HepG2 (cell line): ENCODE data around the gene C1QBP. TPM values are rescaled to one million over a fixed set of nuclear protein-coding genes. Genes with fewer than 3 reads are reported as not detected.

Source experiments
- ATAC-seq: fragments of 200-7000 bp; cut with Tn5 transposase; 3 replicates; pipeline ENCODE4 v1.9.1; 2020; ENCODE audit warnings: mild to moderate bottlenecking, moderate library complexity
- BruUV-seq: library from RNA; stranded (reverse); fragments of 400-500 nt; replicated peaks from 2 replicates; lab custom pipeline; 2021; lab: Mats Ljungman, UMichigan
- CTCF ChIA-PET: fragments of 300-600 bp; formaldehyde crosslinking; extraction: SDS; loops from one replicate; lab custom pipeline; 2021; ENCODE audit warnings: low total read pairs, inconsistent platforms, low intra/inter-chr PET ratio; lab: Yijun Ruan, JAX
- POLR2A ChIA-PET: fragments of 350-600 bp; sonication (Branson Sonifier 250); formaldehyde crosslinking; loops from one replicate; lab custom pipeline; 2020; ENCODE audit warnings: antibody characterized with exemption, inconsistent platforms; lab: Yijun Ruan, JAX
- DNase-seq: peaks from one replicate; pipeline ENCODE4 v3.0.0-alpha.2; 2015; ENCODE audit warnings: low spot score
- FAIRE-seq: peaks from 3 replicates; lab custom pipeline; 2011; peaks lifted over from hg19 to GRCh38; lab: Jason Lieb, UNC
- H2AFZ ChIP-seq: one replicate; pipeline ENCODE4 v1.6.1; 2011; ENCODE audit warnings: low read length, inconsistent platforms
- H3K27ac ChIP-seq: fragments of 300-600 bp; 3 replicates; pipeline ENCODE4 v1.8.0; 2011; ENCODE audit warnings: mixed run types, mild to moderate bottlenecking, mixed read lengths, low read length, inconsistent platforms; ENCODE audit not compliant: insufficient read depth; ENCODE audit errors: extremely low read length
- H3K27me3 ChIP-seq, 2 experiments: fragments of 200-600 bp in 1 of 2; 2 replicates in 1 of 2; 3 replicates in 1 of 2; pipeline versions ENCODE4 v1.6.0 to v1.8.0; 2011; ENCODE audit warnings: low read length in 2 of 2, mild to moderate bottlenecking in 2 of 2, moderate library complexity in 2 of 2, inconsistent platforms in 1 of 2; ENCODE audit not compliant: insufficient read depth in 2 of 2, control insufficient read depth in 1 of 2
- H3K36me3 ChIP-seq, 2 experiments: fragments of 200-600 bp in 1 of 2; replicated peaks in 1 of 2; 2 replicates in 1 of 2; 3 replicates in 1 of 2; pipeline versions ENCODE4 v1.5.1 to v1.8.0; 2011; ENCODE audit warnings: low read length in 2 of 2, inconsistent platforms in 1 of 2; ENCODE audit not compliant: insufficient read depth in 2 of 2, control insufficient read depth in 1 of 2
- H3K4me1 ChIP-seq: 2 replicates; pipeline ENCODE4 v1.5.1; 2012; ENCODE audit warnings: low read length, inconsistent platforms; ENCODE audit not compliant: insufficient read depth
- H3K4me2 ChIP-seq: 2 replicates; pipeline ENCODE4 v1.6.0; 2011; ENCODE audit warnings: low read depth, low read length, inconsistent platforms
- H3K4me3 ChIP-seq, 3 experiments: fragments of 200-600 bp in 1 of 3; sonication (generic), shearing (Covaris generic) in 1 of 3; replicated peaks in 1 of 3; 2 replicates each; pipeline ENCODE4 v1.5.1; 2011 to 2016; ENCODE audit warnings: low read length in 3 of 3, inconsistent platforms in 2 of 3, low read depth in 2 of 3, mild to moderate bottlenecking in 2 of 3, control low read depth in 1 of 3, mixed read lengths in 1 of 3; ENCODE audit not compliant: insufficient read depth in 1 of 3
- H3K79me2 ChIP-seq: one replicate; pipeline ENCODE4 v1.6.1; 2011; ENCODE audit warnings: low read length, inconsistent platforms; ENCODE audit not compliant: insufficient read depth
- H3K9ac ChIP-seq: 2 replicates; pipeline ENCODE4 v1.6.0; 2011; ENCODE audit warnings: mild to moderate bottlenecking, low read depth, low read length, inconsistent platforms; ENCODE audit not compliant: insufficient read depth
- H3K9me3 ChIP-seq: 2 replicates; pipeline ENCODE4 v1.5.1; 2012; ENCODE audit warnings: mild to moderate bottlenecking, low read length
- H4K20me1 ChIP-seq: 2 replicates; pipeline ENCODE4 v1.6.0; 2011; ENCODE audit warnings: inconsistent platforms, mild to moderate bottlenecking, low read length, moderate library complexity; ENCODE audit not compliant: insufficient read depth
- HMG20A ChIP-seq: IDR thresholded peaks from 2 replicates; pipeline ENCODE4 v1.6.1; 2016; ENCODE audit warnings: borderline replicate concordance
- KDM1A ChIP-seq: IDR thresholded peaks from 2 replicates; pipeline ENCODE4 v1.6.1; 2016; ENCODE audit warnings: missing compliant biosample characterization
- KDM3A ChIP-seq: IDR thresholded peaks from 2 replicates; pipeline ENCODE4 v1.6.1; 2018; ENCODE audit warnings: low read depth, missing compliant biosample characterization
- MIER2 ChIP-seq: IDR thresholded peaks from 2 replicates; pipeline ENCODE4 v1.6.1; 2016; ENCODE audit warnings: missing biosample characterization, missing genetic modification reagents
- NBN ChIP-seq: fragments of 450-650 bp; conservative IDR thresholded peaks from 2 replicates; pipeline ENCODE4 v1.6.1; 2017
- PTBP1 ChIP-seq: fragments of 200-400 bp; formaldehyde crosslinking; IDR thresholded peaks from 2 replicates; pipeline ENCODE4 v1.6.1; 2018; ENCODE audit warnings: low read length, low read depth; ENCODE audit not compliant: poor library complexity, severe bottlenecking
- SAFB2 ChIP-seq: sonication (generic); formaldehyde crosslinking; IDR thresholded peaks from 2 replicates; pipeline ENCODE4 v1.5.1; 2020; ENCODE audit warnings: missing genetic modification reagents, low read depth, mild to moderate bottlenecking, borderline replicate concordance
- SP1 ChIP-seq, 2 experiments: fragments of 450-650 bp in 1 of 2; sonication (generic) in 1 of 2; formaldehyde crosslinking in 1 of 2; IDR thresholded peaks; 2 replicates each; pipeline versions ENCODE4 v1.4.0 to v1.6.1; 2016 to 2020; ENCODE audit warnings: missing genetic modification reagents in 1 of 2
- ZFYVE20 ChIP-seq: sonication (generic); formaldehyde crosslinking; IDR thresholded peaks from 2 replicates; pipeline ENCODE4 v1.8.0; 2023; ENCODE audit warnings: low read depth, mild to moderate bottlenecking, moderate library complexity, missing genetic modification reagents, borderline replicate concordance
- ZNF124 ChIP-seq: sonication (generic); formaldehyde crosslinking; IDR thresholded peaks from 2 replicates; pipeline ENCODE4 v1.4.0; 2020; ENCODE audit warnings: missing genetic modification reagents
- ZNF205 ChIP-seq: IDR thresholded peaks from 2 replicates; pipeline ENCODE4 v1.6.1; 2018; ENCODE audit warnings: missing biosample characterization, missing genetic modification reagents
- ZSCAN29 ChIP-seq: sonication (generic); formaldehyde crosslinking; conservative IDR thresholded peaks from 2 replicates; pipeline ENCODE4 v1.4.0; 2020; ENCODE audit warnings: mild to moderate bottlenecking, missing genetic modification reagents
- WGBS: methylation state at CpG from one replicate; pipeline ENCODE4 v1.1.6; 2017; ENCODE audit warnings: low lambda C conversion rate; 5-methylcytosine and 5-hydroxymethylcytosine counted together
- in situ Hi-C: cut with HindIII; loops from 2 replicates; pipeline ENCODE4 v1.10.0; 2017; ENCODE audit warnings: low pct_unique_long_range_greater_than_20kb; ENCODE audit not compliant: extremely low pct_ligation_motif_present
- intact Hi-C: fragments of 100-400 bp; cut with micrococcal nuclease; formaldehyde crosslinking; loops from one replicate; pipeline ENCODE4 v1.10.0; 2022; ENCODE audit not compliant: unreplicated experiment
- polyA plus RNA-seq, 8 experiments: library from polyadenylated mRNA; depleted of rRNA in 3 of 8; stranded (reverse) in 7 of 8; unstranded in 1 of 8; fragments of >200 nt; fragmentation: Illumina TruSeq in 4 of 8; extraction: Trizol in 4 of 8; gene quantifications; 2 replicates each; pipeline versions ENCODE4 v1.2.1 to v1.2.3, GENCODE V29; 2011 to 2016; ENCODE audit warnings: low read depth in 4 of 8, missing spikeins in 1 of 8, mixed read lengths in 1 of 8; ENCODE audit not compliant: insufficient read depth in 1 of 8
- total RNA-seq, 5 experiments: library from RNA; depleted of rRNA; stranded (reverse); fragments of >200 nt; fragmentation: Illumina TruSeq; extraction: Trizol; gene quantifications; 2 replicates each; pipeline ENCODE4 v1.2.3, GENCODE V29; 2016; ENCODE audit warnings: low read depth in 1 of 5
- TF ChIP-seq, protein P1 (sequence below): sonication (generic); formaldehyde crosslinking; IDR thresholded peaks from 2 replicates; pipeline ENCODE4 v1.5.0; 2020; ENCODE audit warnings: missing genetic modification reagents
- TF ChIP-seq, protein P2 (sequence below): sonication (generic); formaldehyde crosslinking; IDR thresholded peaks from 2 replicates; pipeline ENCODE4 v1.8.1; 2023; ENCODE audit warnings: mild to moderate bottlenecking, moderate library complexity, missing genetic modification reagents
- TF ChIP-seq, protein P3 (sequence below): sonication (generic); formaldehyde crosslinking; IDR thresholded peaks from 2 replicates; pipeline ENCODE4 v1.8.0; 2023; ENCODE audit warnings: mild to moderate bottlenecking, missing genetic modification reagents
- TF ChIP-seq, protein P4 (sequence below): sonication (generic); formaldehyde crosslinking; IDR thresholded peaks from 2 replicates; pipeline ENCODE4 v1.4.0; 2020; ENCODE audit warnings: low read depth, mild to moderate bottlenecking, missing genetic modification reagents
- TF ChIP-seq, protein P5 (sequence below): IDR thresholded peaks from 2 replicates; pipeline ENCODE4 v1.6.1; 2016; ENCODE audit warnings: missing compliant biosample characterization, missing genetic modification reagents, borderline replicate concordance

Gene C1QBP
- total and polyA plus RNA-seq, 2 of the 13 experiments (the other 11 are each of a cell fraction or from before 2014, with no cell fraction given), result 219 to 680 TPM

DNA sequence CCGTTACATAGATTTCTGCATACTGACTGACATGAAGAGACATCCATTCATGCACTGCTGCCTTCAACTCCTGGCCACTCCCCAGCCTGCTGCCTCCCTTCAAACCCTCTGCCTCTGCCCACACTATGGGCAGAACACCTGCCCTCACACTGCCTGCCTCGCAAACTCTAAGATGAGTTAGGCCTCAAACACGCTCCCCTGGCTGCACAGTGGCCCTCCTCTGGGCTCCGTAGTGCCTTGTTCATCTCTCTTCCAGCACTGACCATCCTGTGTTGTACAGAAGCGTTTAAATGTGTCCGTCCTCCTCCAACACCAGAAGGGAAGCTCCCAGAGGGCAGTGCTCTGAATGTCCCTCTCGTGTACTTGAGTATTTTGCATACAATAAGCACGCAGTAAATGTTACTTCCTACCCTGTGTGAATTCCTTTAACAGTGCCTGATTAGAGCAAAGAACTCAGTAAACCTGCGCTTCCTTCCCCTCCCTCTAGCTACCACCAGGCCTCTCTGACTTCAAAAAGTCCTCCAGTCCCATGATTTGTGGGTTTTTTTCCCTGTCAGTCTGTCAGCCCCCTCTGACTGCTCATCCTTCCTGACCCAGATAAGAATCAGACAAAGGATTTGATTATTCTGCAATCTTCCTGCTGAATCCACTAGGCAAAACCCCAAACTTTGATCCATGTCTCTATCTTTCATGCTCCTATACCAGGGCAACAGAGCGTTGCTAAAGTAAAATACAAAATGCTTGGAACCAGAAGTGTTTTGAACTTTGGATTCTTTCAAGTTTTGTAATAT lies 26.0 kb upstream of the C1QBP start (continued):
- TF ChIP-seq, protein P1, sequence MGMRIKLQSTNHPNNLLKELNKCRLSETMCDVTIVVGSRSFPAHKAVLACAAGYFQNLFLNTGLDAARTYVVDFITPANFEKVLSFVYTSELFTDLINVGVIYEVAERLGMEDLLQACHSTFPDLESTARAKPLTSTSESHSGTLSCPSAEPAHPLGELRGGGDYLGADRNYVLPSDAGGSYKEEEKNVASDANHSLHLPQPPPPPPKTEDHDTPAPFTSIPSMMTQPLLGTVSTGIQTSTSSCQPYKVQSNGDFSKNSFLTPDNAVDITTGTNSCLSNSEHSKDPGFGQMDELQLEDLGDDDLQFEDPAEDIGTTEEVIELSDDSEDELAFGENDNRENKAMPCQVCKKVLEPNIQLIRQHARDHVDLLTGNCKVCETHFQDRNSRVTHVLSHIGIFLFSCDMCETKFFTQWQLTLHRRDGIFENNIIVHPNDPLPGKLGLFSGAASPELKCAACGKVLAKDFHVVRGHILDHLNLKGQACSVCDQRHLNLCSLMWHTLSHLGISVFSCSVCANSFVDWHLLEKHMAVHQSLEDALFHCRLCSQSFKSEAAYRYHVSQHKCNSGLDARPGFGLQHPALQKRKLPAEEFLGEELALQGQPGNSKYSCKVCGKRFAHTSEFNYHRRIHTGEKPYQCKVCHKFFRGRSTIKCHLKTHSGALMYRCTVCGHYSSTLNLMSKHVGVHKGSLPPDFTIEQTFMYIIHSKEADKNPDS (CRISPR knock-in tag), result peak; percentile 62; the same call in 1 of the 2 replicates
- TF ChIP-seq, protein P2, sequence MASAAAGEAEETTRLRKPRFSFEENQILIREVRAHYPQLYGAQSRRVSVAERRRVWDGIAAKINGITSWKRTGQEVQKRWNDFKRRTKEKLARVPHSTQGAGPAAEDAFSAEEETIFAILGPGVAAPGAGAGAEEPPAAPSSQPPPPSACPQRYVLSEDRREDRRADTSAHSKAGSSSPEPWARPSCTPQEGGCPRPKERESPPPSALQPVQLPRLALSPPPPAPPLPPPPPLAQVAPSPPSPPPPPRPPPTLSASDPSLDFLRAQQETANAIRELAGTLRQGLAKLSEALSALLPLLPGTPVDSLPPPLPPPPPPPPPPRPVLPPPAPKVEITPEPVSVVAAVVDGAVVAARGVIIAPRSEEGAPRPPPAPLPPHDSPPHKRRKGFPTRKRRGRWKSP, result 0 out of 2 replicates have a peak, but pooled peaks have one; percentile 34
- TF ChIP-seq SAFB2 (no peak), PTBP1 (no peak)
- TF ChIP-seq, protein P3, sequence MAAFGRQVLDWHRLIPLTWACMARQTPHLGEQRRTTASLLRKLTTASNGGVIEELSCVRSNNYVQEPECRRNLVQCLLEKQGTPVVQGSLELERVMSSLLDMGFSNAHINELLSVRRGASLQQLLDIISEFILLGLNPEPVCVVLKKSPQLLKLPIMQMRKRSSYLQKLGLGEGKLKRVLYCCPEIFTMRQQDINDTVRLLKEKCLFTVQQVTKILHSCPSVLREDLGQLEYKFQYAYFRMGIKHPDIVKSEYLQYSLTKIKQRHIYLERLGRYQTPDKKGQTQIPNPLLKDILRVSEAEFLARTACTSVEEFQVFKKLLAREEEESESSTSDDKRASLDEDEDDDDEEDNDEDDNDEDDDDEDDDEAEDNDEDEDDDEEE (CRISPR knock-in tag), result no peak

DNA sequence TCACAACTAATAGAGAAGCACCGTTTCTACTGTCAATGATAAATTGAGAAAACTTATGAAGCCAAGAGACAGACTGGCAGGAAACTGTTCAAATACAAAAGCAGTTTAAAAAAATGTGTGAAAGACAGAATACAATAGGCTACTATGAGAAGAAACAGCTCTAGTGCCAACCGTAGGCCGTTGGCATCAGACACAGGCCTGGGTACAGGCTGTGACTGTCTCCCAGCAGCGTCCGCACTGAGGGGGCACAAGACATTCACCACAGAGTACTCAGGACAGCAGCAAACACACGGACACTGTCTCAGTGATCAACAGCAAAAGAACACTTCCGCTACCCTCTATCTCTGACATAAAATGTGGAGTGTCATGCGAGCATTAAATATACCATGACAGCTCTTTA lies 7.8 kb upstream of the C1QBP start:
- Histone ChIP-seq H2AFZ (no peak overlapping the region), H3K79me2 (no peaks in the 10 kb centered on the region), H3K9ac (no peak overlapping the region), H3K36me3 (peaks cover 30 to 82% of the 10 kb centered on the region in 2 experiments), H4K20me1 (no peaks in the 10 kb centered on the region), H3K4me1 (no peaks in the 10 kb centered on the region), H3K4me2 (no peak overlapping the region), H3K4me3 (no peak overlapping the region), H3K27me3 (no peaks in the 10 kb centered on the region), H3K9me3 (no peaks in the 10 kb centered on the region), H3K27ac (no peak overlapping the region)
- ATAC-seq (no peak), FAIRE-seq (no peak), DNase-seq (no peak)
- in situ Hi-C loops (no loop called here), intact Hi-C loops (no loop called here)
- BruUV-seq, result no TSS peak
- CTCF ChIA-PET, result no interaction called here
- TF ChIP-seq SP1 (IDR thresholded peaks at IDR 0.05) (no peak), SP1 (CRISPR knock-in tag; IDR thresholded peaks at IDR 0.05) (no peak), KDM3A (CRISPR knock-in tag) (no peak), NBN (no peak), KDM1A (CRISPR knock-in tag) (no peak), ZSCAN29 (no peak), ZNF124 (CRISPR knock-in tag) (no peak), ZNF205 (CRISPR knock-in tag) (no peak), MIER2 (CRISPR knock-in tag) (no peak), HMG20A (no peak), ZFYVE20 (CRISPR knock-in tag) (no peak)
- TF ChIP-seq, protein P4, sequence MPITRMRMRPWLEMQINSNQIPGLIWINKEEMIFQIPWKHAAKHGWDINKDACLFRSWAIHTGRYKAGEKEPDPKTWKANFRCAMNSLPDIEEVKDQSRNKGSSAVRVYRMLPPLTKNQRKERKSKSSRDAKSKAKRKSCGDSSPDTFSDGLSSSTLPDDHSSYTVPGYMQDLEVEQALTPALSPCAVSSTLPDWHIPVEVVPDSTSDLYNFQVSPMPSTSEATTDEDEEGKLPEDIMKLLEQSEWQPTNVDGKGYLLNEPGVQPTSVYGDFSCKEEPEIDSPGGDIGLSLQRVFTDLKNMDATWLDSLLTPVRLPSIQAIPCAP (CRISPR knock-in tag), result no peak
- TF ChIP-seq, protein P5, sequence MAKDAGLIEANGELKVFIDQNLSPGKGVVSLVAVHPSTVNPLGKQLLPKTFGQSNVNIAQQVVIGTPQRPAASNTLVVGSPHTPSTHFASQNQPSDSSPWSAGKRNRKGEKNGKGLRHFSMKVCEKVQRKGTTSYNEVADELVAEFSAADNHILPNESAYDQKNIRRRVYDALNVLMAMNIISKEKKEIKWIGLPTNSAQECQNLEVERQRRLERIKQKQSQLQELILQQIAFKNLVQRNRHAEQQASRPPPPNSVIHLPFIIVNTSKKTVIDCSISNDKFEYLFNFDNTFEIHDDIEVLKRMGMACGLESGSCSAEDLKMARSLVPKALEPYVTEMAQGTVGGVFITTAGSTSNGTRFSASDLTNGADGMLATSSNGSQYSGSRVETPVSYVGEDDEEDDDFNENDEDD, result no peak
- POLR2A ChIA-PET, result no interaction called here
- 97% methylated on average over 8 of the region's 8 CpGs for WGBS
